CD4-positive, alpha-beta T cell (primary cell): ENCODE results near the gene CCL11. TPM values are rescaled to one million over a fixed set of nuclear protein-coding genes. Genes with fewer than 3 reads are reported as not detected.

ENCODE experiments used
- ATAC-seq: fragments of 200-7000 bp; cut with Tn5 transposase; one replicate; pipeline ENCODE4 v1.10.0; 2022; ENCODE audit warnings: mild to moderate bottlenecking; ENCODE audit not compliant: poor library complexity
- CTCF ChIA-PET: fragments of 350-600 bp; sonication (Branson Sonifier 250); formaldehyde crosslinking; loops from one replicate; lab custom pipeline; 2021; ENCODE audit warnings: antibody characterized with exemption, inconsistent platforms; lab: Charles Lee
- POLR2A ChIA-PET: fragments of 350-600 bp; sonication (Branson Sonifier 250); formaldehyde crosslinking; loops from one replicate; lab custom pipeline; 2021; ENCODE audit warnings: antibody characterized with exemption, inconsistent platforms; lab: Charles Lee
- DNase-seq, 14 experiments: peaks; one replicate each; pipeline ENCODE4 v3.0.0-alpha.2; 2013 to 2020; ENCODE audit warnings: mixed read lengths in 2 of 14
- H3K27ac ChIP-seq, 2 donors: one replicate each; pipeline versions ENCODE4 v1.5.1 to v1.7.0; 2013; ENCODE audit warnings: low read length in 2 of 2, low read depth in 1 of 2, mild to moderate bottlenecking in 1 of 2
- H3K27me3 ChIP-seq, 2 experiments: 1 replicate in 1 of 2; 2 replicates in 1 of 2; pipeline versions ENCODE4 v1.6.1 to v1.7.0; 2013; ENCODE audit warnings: low read length in 2 of 2, control low read depth in 1 of 2, mild to moderate bottlenecking in 1 of 2, moderate library complexity in 1 of 2; ENCODE audit not compliant: insufficient read depth in 2 of 2, control insufficient read depth in 1 of 2
- H3K36me3 ChIP-seq: one replicate; pipeline ENCODE4 v1.6.1; 2013; ENCODE audit warnings: low read length, control low read depth; ENCODE audit not compliant: insufficient read depth
- H3K4me1 ChIP-seq: one replicate; pipeline ENCODE4 v1.6.1; 2013; ENCODE audit warnings: low read length, control low read depth; ENCODE audit not compliant: insufficient read depth
- H3K4me3 ChIP-seq: one replicate; pipeline ENCODE4 v1.5.1; 2013; ENCODE audit warnings: mild to moderate bottlenecking, low read length, moderate library complexity
- H3K9me3 ChIP-seq, 2 experiments: 1 replicate in 1 of 2; 2 replicates in 1 of 2; pipeline versions ENCODE4 v1.6.1 to v1.7.0; 2013; ENCODE audit warnings: low read length in 2 of 2, mild to moderate bottlenecking in 2 of 2, control low read depth in 1 of 2, moderate library complexity in 1 of 2; ENCODE audit not compliant: control insufficient read depth in 1 of 2, insufficient read depth in 1 of 2
- H3K27ac Mint-ChIP-seq: one replicate; pipeline ENCODE4 v1.8.0; 2020; ENCODE audit warnings: mixed read lengths
- H3K27me3 Mint-ChIP-seq: one replicate; pipeline ENCODE4 v1.8.0; 2021; ENCODE audit warnings: mixed read lengths
- H3K36me3 Mint-ChIP-seq: one replicate; pipeline ENCODE4 v1.8.0; 2021; ENCODE audit warnings: low read depth, mixed read lengths
- H3K4me1 Mint-ChIP-seq: one replicate; pipeline ENCODE4 v1.8.0; 2021; ENCODE audit warnings: low read depth, mixed read lengths
- H3K4me3 Mint-ChIP-seq: one replicate; pipeline ENCODE4 v1.8.0; 2020; ENCODE audit warnings: mild to moderate bottlenecking, mixed read lengths
- H3K9me3 Mint-ChIP-seq: one replicate; pipeline ENCODE4 v1.8.0; 2020; ENCODE audit warnings: mixed read lengths
- CTCF ChIP-seq: fragments of 200-600 bp; IDR thresholded peaks from one replicate; pipeline ENCODE4 v1.8.0; 2022; ENCODE audit warnings: antibody characterized with exemption, mild to moderate bottlenecking
- intact Hi-C, 2 experiments: fragments of 100-400 bp; cut with DNase I in 1 of 2; cut with micrococcal nuclease in 1 of 2; formaldehyde crosslinking; loops; one replicate each; pipeline versions ENCODE4 v1.15.1 to v1.9.0; 2023 to 2025; cut with DNase I, micrococcal nuclease
- total RNA-seq, 174 experiments: library from RNA in 2 of 174; stranded (reverse) in 2 of 174; gene quantifications; one replicate each; pipeline ENCODE4 v1.2.3 and lab custom pipeline; 2021 to 2026

Gene CCL11
- total RNA-seq, 2 experiments from 2014 or later, result not detected

DNA sequence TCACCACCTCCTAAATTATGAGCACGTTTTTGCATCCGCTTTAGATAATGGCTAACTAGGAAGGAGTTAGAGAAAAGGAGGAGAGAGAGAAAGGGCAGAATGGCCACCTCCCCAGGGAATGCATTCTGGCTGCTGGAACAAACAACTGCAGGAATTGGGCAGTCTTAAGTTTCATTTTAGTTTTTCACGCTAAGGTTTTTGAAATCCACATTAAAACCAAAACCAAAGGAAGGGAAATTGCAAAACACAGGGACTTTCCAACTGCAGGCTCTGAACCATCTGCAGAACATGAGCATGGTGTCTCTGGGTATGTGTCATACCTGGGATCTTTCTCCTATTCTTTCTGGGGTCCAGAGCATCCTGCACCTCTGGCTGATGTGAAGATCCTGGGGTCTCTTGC is 21.6 kb downstream of the CCL11 start:
- Histone ChIP-seq H3K27ac (no peak overlapping the region), H3K27me3 (peaks cover 5% of the 10 kb centered on the region in 2 experiments), H3K36me3 (no peaks in the 10 kb centered on the region), H3K4me1 (no peaks in the 10 kb centered on the region), H3K4me3 (no peak overlapping the region), H3K9me3 (no peaks in the 10 kb centered on the region)
- Mint-ChIP-seq H3K27me3 (peaks cover 14% of the 10 kb centered on the region), H3K4me1 (no peaks in the 10 kb centered on the region), H3K4me3 (no peak overlapping the region), H3K9me3 (no peaks in the 10 kb centered on the region), H3K27ac (no peak overlapping the region), H3K36me3 (no peaks in the 10 kb centered on the region)
- ChIA-PET CTCF (no interaction called here), POLR2A (no interaction called here)
- no peak for TF ChIP-seq CTCF
- intact Hi-C loops, result no loop called here
- DNase-seq (peak in 2 of 14 experiments; percentile 54 to 55), ATAC-seq (no peak)

GRCh38 chr17:34308371-34308770 is 22.8 kb downstream of the CCL11 start:
- ChIA-PET POLR2A (no interaction called here), CTCF (no interaction called here)
- H3K27me3 Mint-ChIP-seq, result peaks cover 17% of the 10 kb centered on the region
- intact Hi-C loops, result no loop called here
- Histone ChIP-seq H3K27ac (no peak overlapping the region), H3K9me3 (no peaks in the 10 kb centered on the region), H3K4me1 (no peaks in the 10 kb centered on the region), H3K4me3 (no peak overlapping the region), H3K27me3 (peaks cover 5% of the 10 kb centered on the region in 2 experiments), H3K36me3 (no peaks in the 10 kb centered on the region)
- ATAC-seq (no peak), DNase-seq (peak in 2 of 14 experiments; percentile 30 to 31)
- H3K27ac Mint-ChIP-seq, result no peak overlapping the region
- H3K9me3 Mint-ChIP-seq, result no peaks in the 10 kb centered on the region
- TF ChIP-seq CTCF, result no peak
- H3K4me3 Mint-ChIP-seq, result no peak overlapping the region
- H3K36me3 Mint-ChIP-seq, result no peaks in the 10 kb centered on the region
- H3K4me1 Mint-ChIP-seq, result no peaks in the 10 kb centered on the region

- POLR2A ChIA-PET, result no interaction called here
- no peaks in the 10 kb centered on the region for H3K4me1 ChIP-seq
- CTCF ChIA-PET, result interaction anchor here (1.7 kb wide), 1 partner anchor 11 kb away, joined by 3 read pairs; no protein-coding TSS in a partner anchor
Measured at GRCh38 chr17:34311291-34311690, 25.7 kb downstream of the CCL11 start.

More at GRCh38 chr17:34311291-34311690, 25.7 kb downstream of the CCL11 start:
- Histone ChIP-seq H3K36me3 (no peaks in the 10 kb centered on the region), H3K27me3 (peaks cover 5 to 12% of the 10 kb centered on the region in 2 experiments), H3K9me3 (no peaks in the 10 kb centered on the region), H3K4me3 (no peak overlapping the region), H3K27ac (no peak overlapping the region)
- DNase-seq, result no peak
- no peaks in the 10 kb centered on the region for H3K36me3 Mint-ChIP-seq
- no peak overlapping the region for H3K4me3 Mint-ChIP-seq
- no peak for TF ChIP-seq CTCF
- no peaks in the 10 kb centered on the region for H3K9me3 Mint-ChIP-seq
- intact Hi-C loops, result no loop called here
- no peaks in the 10 kb centered on the region for H3K4me1 Mint-ChIP-seq
- H3K27me3 Mint-ChIP-seq, result peaks cover 35% of the 10 kb centered on the region
- ATAC-seq, result no peak
- no peak overlapping the region for H3K27ac Mint-ChIP-seq
